PC-3 (cell line): Measurements from ENCODE around the gene MTMR2.
"Not testable (repeated sequence)": the region's sequence is repeated elsewhere in the genome, so short reads cannot be mapped to it uniquely, and the experiment has no call there.

Experiments used
- EZH2 ChIP-seq: fragments of 300-600 bp; sonication (generic); IDR thresholded peaks from one replicate; pipeline ENCODE4 v1.6.1; 2017; ENCODE audit warnings: antibody characterized with exemption, mild to moderate bottlenecking, low read length; ENCODE audit not compliant: unreplicated experiment
- TF ChIP-seq, protein P1 (sequence below): fragments of 300-600 bp; sonication (generic); conservative IDR thresholded peaks from 2 replicates; pipeline ENCODE4 v1.5.1; 2017; ENCODE audit warnings: antibody characterized with exemption, low read depth, mild to moderate bottlenecking, low read length

DNA sequence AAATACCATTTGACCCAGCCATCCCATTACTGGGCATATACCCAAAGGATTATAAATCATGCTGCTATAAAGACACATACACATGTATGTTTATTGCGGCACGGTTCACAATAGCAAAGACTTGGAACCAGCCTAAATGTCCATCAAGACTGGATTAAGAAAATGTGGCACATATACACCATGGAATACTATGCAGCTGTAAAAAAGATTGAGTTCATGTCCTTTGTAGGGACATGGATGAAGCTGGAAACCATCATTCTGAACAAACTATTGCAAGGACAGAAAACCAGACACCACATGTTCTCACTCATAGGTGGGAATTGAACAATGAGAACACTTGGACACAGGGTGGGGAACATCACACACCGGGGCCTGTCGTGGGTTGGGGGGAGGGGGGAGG is 112.9 kb downstream of the MTMR2 start:
- TF ChIP-seq, protein P1, sequence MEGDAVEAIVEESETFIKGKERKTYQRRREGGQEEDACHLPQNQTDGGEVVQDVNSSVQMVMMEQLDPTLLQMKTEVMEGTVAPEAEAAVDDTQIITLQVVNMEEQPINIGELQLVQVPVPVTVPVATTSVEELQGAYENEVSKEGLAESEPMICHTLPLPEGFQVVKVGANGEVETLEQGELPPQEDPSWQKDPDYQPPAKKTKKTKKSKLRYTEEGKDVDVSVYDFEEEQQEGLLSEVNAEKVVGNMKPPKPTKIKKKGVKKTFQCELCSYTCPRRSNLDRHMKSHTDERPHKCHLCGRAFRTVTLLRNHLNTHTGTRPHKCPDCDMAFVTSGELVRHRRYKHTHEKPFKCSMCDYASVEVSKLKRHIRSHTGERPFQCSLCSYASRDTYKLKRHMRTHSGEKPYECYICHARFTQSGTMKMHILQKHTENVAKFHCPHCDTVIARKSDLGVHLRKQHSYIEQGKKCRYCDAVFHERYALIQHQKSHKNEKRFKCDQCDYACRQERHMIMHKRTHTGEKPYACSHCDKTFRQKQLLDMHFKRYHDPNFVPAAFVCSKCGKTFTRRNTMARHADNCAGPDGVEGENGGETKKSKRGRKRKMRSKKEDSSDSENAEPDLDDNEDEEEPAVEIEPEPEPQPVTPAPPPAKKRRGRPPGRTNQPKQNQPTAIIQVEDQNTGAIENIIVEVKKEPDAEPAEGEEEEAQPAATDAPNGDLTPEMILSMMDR, result not testable (repeated sequence)
- TF ChIP-seq EZH2, result not testable (repeated sequence)
